Stimulated activated CD8-positive, alpha-beta memory T cell treated with anti-CD3 and anti-CD28 coated beads, Interleukin-15, amount 100 ng/mL, for 1 hour (primary cell): Measurements from ENCODE around the gene OR5D18.
"Not testable (repeated sequence)": the region's sequence is repeated elsewhere in the genome, so short reads cannot be mapped to it uniquely, and the experiment has no call there.

Source experiments
- DNase-seq: peaks from one replicate; pipeline ENCODE4 v3.0.0-alpha.2; 2020; ENCODE audit warnings: low read depth

OR5D18 gene

GRCh38 chr11:55819330-55819729, at the start of gene OR5D18:
TSS of gene OR5D18 (plus strand) at chr11:55819630. CDS start at chr11:55819630, 0 bp downstream.
- DNase-seq: no peak

GRCh38 chr11:55773138-55773537, 46.3 kb upstream of the OR5D18 start, which contains the start of gene OR5D13:
TSS of gene OR5D13 (plus strand) at chr11:55773438. CDS start at chr11:55773438, 0 bp downstream.
- DNase-seq: no peak

- DNase-seq: no peak
Observed at GRCh38 chr11:55791606-55792005, 27.8 kb upstream of the OR5D18 start.

- no peak for DNase-seq
Observed at GRCh38 chr11:55793321-55793720, 26.1 kb upstream of the OR5D18 start.

- DNase-seq: no peak
Observed at GRCh38 chr11:55795256-55795655, 24.2 kb upstream of the OR5D18 start, which contains the start of gene OR5D14. TSS of gene OR5D14 (plus strand) at chr11:55795556. CDS start at chr11:55795556, 0 bp downstream.

- DNase-seq: no peak
Observed at GRCh38 chr11:55806248-55806647, 13.2 kb upstream of the OR5D18 start.

- no peak for DNase-seq
Observed at GRCh38 chr11:55811067-55811466, 8.4 kb upstream of the OR5D18 start, which contains the start of gene OR5L1. TSS of gene OR5L1 (plus strand) at chr11:55811367. CDS start at chr11:55811467, 100 bp downstream.

GRCh38 chr11:55826919-55827318, 7.5 kb downstream of the OR5D18 start, which contains the start of gene OR5L2:
TSS of gene OR5L2 (plus strand) at chr11:55827219. CDS start at chr11:55827219, 0 bp downstream.
- no peak for DNase-seq

GRCh38 chr11:55838452-55838851, 19.0 kb downstream of the OR5D18 start, which contains the start of gene OR5D16:
TSS of gene OR5D16 (plus strand) at chr11:55838752. CDS start at chr11:55838752, 0 bp downstream.
- no peak for DNase-seq

GRCh38 chr11:55847453-55847852, 28.0 kb downstream of the OR5D18 start:
- DNase-seq: no peak

GRCh38 chr11:55849037-55849436, 29.6 kb downstream of the OR5D18 start:
- DNase-seq: no peak

GRCh38 chr11:55852141-55852540, 32.7 kb downstream of the OR5D18 start:
- no peak for DNase-seq

GRCh38 chr11:55854704-55855103, 35.3 kb downstream of the OR5D18 start:
- no peak for DNase-seq

- not testable (repeated sequence) for DNase-seq
Observed at GRCh38 chr11:55867354-55867753, 47.9 kb downstream of the OR5D18 start.
